T-helper 2 cell treated with Interferon-gamma antibody and Interleukin-4, amounts not matched to agents 5 μg/mL and 100 μg/mL, for 36 hours (primary cell): Measurements from ENCODE around the gene PAX1.

Source experiments
- DNase-seq: peaks from one replicate; pipeline ENCODE4 v3.0.0; 2021; ENCODE audit warnings: low spot score
- H3K27ac Mint-ChIP-seq: one replicate; pipeline ENCODE4 v1.8.0; 2021; ENCODE audit warnings: mild to moderate bottlenecking, mixed read lengths
- H3K27me3 Mint-ChIP-seq: one replicate; pipeline ENCODE4 v1.8.0; 2021; ENCODE audit warnings: low read depth, mixed read lengths
- H3K36me3 Mint-ChIP-seq: one replicate; pipeline ENCODE4 v1.8.0; 2021; ENCODE audit warnings: low read depth, mixed read lengths
- H3K4me1 Mint-ChIP-seq: one replicate; pipeline ENCODE4 v1.8.0; 2021; ENCODE audit warnings: low read depth, mixed read lengths
- H3K4me3 Mint-ChIP-seq: one replicate; pipeline ENCODE4 v1.8.0; 2022; ENCODE audit warnings: mild to moderate bottlenecking, moderate library complexity, mixed read lengths
- H3K9me3 Mint-ChIP-seq: one replicate; pipeline ENCODE4 v1.8.0; 2021; ENCODE audit warnings: mixed read lengths

PAX1 gene

GRCh38 chr20:21739682-21740081 lies 34.2 kb downstream of the PAX1 start:
- Mint-ChIP-seq H3K27ac (no peak overlapping the region), H3K4me3 (no peak overlapping the region), H3K36me3 (no peaks in the 10 kb centered on the region), H3K27me3 (no peaks in the 10 kb centered on the region), H3K4me1 (no peaks in the 10 kb centered on the region), H3K9me3 (peaks cover 2% of the 10 kb centered on the region)
- DNase-seq: no peak

DNA sequence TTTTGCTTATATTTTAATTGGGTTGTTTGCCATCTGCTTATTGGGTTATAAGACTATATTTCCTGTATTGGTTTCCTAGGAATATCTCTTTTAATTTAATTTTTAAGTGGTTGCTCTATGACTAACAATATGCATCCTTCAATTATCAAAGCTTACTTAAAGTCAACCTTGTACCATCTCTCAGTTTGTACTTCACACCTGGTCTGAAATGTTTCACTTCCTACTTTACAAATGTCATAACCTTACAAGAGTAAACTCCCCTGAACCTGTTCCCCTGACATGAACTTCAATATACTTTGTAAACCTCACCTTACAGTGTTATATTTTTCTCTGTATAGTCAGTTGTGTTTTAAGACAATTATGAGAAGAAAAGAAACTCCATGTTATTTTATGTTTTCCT lies 35.8 kb downstream of the PAX1 start:
- Mint-ChIP-seq H3K27me3 (no peaks in the 10 kb centered on the region), H3K9me3 (peaks cover 5% of the 10 kb centered on the region), H3K4me3 (no peak overlapping the region), H3K27ac (no peak overlapping the region), H3K4me1 (no peaks in the 10 kb centered on the region), H3K36me3 (no peaks in the 10 kb centered on the region)
- DNase-seq: no peak

GRCh38 chr20:21762646-21763045 lies 57.2 kb downstream of the PAX1 start:
- Mint-ChIP-seq H3K4me1 (no peaks in the 10 kb centered on the region), H3K27me3 (no peaks in the 10 kb centered on the region), H3K4me3 (no peak overlapping the region), H3K36me3 (no peaks in the 10 kb centered on the region), H3K27ac (no peak overlapping the region), H3K9me3 (no peaks in the 10 kb centered on the region)
- DNase-seq: no peak

GRCh38 chr20:21767200-21767738 lies 61.8 kb downstream of the PAX1 start:
- Mint-ChIP-seq H3K4me3 (no peak overlapping the region), H3K4me1 (no peaks in the 10 kb centered on the region), H3K36me3 (no peaks in the 10 kb centered on the region), H3K27ac (no peak overlapping the region), H3K9me3 (no peaks in the 10 kb centered on the region), H3K27me3 (no peaks in the 10 kb centered on the region)
- DNase-seq: no peak

GRCh38 chr20:21767739-21768223 lies 62.3 kb downstream of the PAX1 start:
- Mint-ChIP-seq H3K9me3 (no peaks in the 10 kb centered on the region), H3K36me3 (no peaks in the 10 kb centered on the region), H3K4me1 (no peaks in the 10 kb centered on the region), H3K4me3 (no peak overlapping the region), H3K27me3 (no peaks in the 10 kb centered on the region), H3K27ac (no peak overlapping the region)
- DNase-seq: no peak
